Lower leg skin (tissue), 3 donors: Measurements from ENCODE around the gene BBS1.

ENCODE experiments used
- CTCF ChIP-seq, 3 donors: fragments of 450-650 bp; IDR thresholded peaks; one replicate each; pipeline ENCODE4 v1.5.1; 2016; ENCODE audit warnings: antibody characterized with exemption in 3 of 3, mild to moderate bottlenecking in 3 of 3, moderate library complexity in 2 of 3
- POLR2A ChIP-seq, 2 donors: fragments of 450-650 bp; IDR thresholded peaks; one replicate each; pipeline ENCODE4 v1.6.1; 2016 to 2017; ENCODE audit warnings: antibody characterized with exemption in 2 of 2, mild to moderate bottlenecking in 1 of 2, moderate library complexity in 1 of 2

DNA sequence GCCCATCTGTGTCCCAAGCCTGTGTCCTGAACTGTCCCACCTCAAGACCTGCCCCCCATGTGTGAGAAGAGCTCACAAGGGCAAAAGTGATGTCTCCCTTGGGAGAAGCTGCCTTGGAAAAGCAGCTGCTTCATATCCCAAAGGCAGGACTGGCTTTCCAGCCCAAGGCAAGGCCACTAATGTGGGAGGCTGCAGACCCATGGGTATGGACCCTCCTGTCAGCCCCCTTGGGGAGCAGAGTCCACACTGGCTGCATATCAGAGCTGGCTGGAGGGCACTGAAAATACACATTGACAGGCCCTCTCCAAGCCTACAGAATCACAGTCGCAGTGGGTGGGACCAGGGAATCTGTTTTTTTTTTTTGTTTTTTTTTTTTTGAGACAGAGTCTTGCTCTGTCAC lies 41.0 kb upstream of the BBS1 start:
- TF ChIP-seq CTCF (IDR thresholded peaks at IDR 0.05) (no peak), POLR2A (IDR thresholded peaks at IDR 0.05) (no peak)
